K562 (cell line): ENCODE measurements around the gene PSAP.

Experiments used
- CREB1 ChIP-seq, 2 experiments: sonication (generic) in 1 of 2; formaldehyde crosslinking in 1 of 2; IDR thresholded peaks; 2 replicates each; pipeline versions ENCODE4 v1.6.1 to v1.8.0; 2012 to 2022; ENCODE audit warnings: inconsistent platforms in 1 of 2, mild to moderate bottlenecking in 1 of 2, missing genetic modification reagents in 1 of 2, moderate library complexity in 1 of 2
- PRPF4 ChIP-seq: fragments of 200-400 bp; formaldehyde crosslinking; IDR thresholded peaks from one replicate; pipeline ENCODE4 v1.6.1; 2017; ENCODE audit warnings: low read length, low read depth, mild to moderate bottlenecking; ENCODE audit not compliant: insufficient read depth, poor library complexity, severe bottlenecking
- RBM14 ChIP-seq: fragments of 200-400 bp; formaldehyde crosslinking; IDR thresholded peaks from 2 replicates; pipeline ENCODE4 v1.6.1; 2018; ENCODE audit warnings: low read depth, mild to moderate bottlenecking, low read length, moderate library complexity, borderline replicate concordance; ENCODE audit not compliant: insufficient read depth
- TRIM28 ChIP-seq: fragments of 450-650 bp; IDR thresholded peaks from 2 replicates; pipeline ENCODE4 v1.6.1; 2017
- ZZZ3 ChIP-seq: fragments of 450-650 bp; IDR thresholded peaks from 2 replicates; pipeline ENCODE4 v1.6.1; 2016; ENCODE audit warnings: antibody characterized with exemption, mild to moderate bottlenecking, moderate library complexity

DNA sequence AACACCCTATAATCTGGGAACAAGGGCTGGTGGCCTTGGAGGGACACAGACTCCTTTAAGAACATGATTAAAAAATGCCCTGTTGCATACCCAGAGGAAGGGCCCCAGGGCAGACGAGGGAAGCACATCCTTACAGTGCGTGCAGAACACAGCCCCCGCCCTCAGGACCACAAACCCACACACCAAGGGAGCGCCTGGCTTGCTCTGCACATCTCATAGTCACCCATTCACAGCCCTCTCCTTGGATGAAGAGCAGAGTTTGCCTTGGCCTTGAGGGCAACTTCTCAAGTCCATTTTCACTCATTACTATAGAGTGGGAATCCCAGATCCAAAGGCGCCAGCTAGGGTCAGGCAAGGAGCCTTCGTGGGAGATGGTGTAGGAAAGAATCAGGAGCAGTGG lies 71.4 kb downstream of the PSAP start:
- TF ChIP-seq ZZZ3 (no peak), TRIM28 (no peak), RBM14 (no peak), CREB1 (IDR thresholded peaks at IDR 0.05) (no peak), CREB1 (CRISPR knock-in tag; IDR thresholded peaks at IDR 0.05) (no peak), PRPF4 (no peak)
